Endothelial cell of hepatic sinusoid (primary cell): ENCODE data around the gene MARK4.

Source experiments
- in situ Hi-C: cut with HindIII; loops from 2 replicates; pipeline ENCODE4 v1.10.0; 2017; ENCODE audit warnings: low sequenced_read_pairs

Gene MARK4

DNA sequence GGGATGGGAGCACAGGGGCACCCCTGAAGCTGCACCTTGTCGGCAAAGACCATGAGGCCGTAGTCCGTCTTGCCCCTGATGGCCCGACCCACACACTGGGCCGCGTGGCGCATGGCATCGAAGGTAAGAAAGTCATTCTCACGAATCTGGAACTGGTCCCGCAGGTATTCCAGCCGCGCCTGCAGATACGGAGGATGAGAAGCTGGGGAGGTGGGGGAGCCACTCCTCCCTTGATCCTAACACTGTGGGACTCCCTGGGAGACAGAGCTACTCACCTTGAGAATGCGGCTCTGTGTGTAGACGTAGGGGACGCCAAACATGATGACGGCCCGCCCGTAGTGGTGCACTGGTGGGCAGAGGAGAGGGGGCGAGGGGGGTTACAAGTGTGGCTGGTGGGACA is 101.4 kb downstream of the MARK4 start:
- in situ Hi-C loops: no loop called here

DNA sequence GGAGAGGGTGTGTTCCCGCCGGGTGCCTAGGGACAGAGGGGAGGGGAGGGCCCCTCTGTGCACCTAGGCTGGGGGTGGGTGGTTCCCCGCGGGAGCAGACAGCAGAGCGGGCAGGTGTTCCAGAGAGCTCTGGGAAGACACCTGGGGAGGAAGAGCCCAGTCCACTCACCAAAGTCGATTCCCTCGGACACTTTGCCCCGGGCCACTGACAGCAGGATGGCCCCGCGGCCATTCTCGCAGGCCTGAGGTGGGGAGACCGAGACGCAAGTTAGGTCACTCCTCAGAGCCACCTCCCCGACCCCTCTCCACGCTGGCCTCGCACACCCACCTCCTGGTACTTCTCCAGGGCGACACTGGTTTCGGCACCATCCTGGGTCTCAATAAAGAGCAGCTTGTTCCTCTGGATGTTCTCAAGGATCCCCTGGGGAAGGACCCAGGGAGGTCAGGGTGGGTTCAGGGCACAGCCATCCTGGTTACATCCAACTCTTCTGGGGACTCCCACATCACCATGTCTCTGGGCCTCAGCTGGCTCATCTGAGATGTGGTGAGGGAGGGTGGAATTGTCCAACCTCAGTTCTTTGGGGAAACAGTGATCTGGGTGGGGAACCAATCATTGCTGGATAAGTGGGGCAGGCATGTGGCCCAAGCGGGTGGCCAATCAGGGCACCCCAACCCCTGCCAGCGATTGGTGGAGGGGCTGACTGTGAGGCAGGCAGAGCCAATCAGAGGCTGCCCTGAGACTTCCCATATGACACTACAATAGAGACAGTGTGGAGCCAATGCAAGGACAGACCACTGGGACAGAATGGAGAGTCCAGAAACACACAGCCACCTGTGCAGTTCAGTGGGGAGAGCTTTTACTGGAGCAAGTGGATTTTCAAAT is 102.1 kb downstream of the MARK4 start:
- in situ Hi-C loops: no loop called here

DNA sequence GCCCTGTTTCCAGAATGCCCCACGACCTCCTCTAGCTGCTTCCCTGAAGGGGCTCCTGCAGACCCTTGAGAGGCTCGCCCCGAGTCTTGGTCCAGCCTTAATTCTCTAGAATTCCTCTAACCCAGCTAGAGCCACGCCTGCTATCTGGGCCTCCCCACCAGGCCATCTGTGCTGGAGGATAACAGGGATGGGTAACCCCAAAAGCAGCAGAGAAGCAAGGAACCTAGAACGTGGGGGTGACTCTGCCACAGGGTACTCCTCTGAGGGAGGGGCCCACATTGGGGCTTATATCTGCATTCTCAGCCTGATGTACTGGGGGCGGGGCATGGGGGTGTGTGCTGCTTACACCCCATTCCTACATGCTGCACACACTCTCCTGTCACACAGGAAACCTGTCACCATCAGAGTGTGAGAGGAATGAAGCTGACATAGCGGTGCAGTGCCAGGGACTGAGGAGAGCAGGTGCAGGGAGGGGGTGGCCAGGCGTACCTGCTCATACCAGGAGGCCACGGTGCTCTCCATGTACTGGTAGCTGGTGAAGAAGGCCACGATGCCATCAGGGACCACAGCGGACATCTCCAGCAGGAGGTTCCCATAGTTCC is 103.3 kb downstream of the MARK4 start:
- in situ Hi-C loops: no loop called here
